ENCODE data around the gene DERL2.
A peak's percentile ranks its signal among the peaks of the same experiment; 100 is the strongest.

Gene DERL2

GRCh38 chr17:5500589-5501391, 14.8 kb upstream of the DERL2 start:
- DNase-seq: peak; percentile 86

GRCh38 chr17:5500247-5500588, 14.2 kb upstream of the DERL2 start:
- DNase-seq: no peak

GRCh38 chr17:5499476-5500231, 13.7 kb upstream of the DERL2 start:
- DNase-seq: no peak

GRCh38 chr17:5492970-5493369, 7.0 kb upstream of the DERL2 start:
- no peak for DNase-seq

GRCh38 chr17:5488752-5489151, 2.8 kb upstream of the DERL2 start:
- no peak for DNase-seq

GRCh38 chr17:5486206-5487124, 487 bp upstream of the DERL2 start, which contains the start of gene MIS12:
Gene MIS12, plus strand, starts transcription at chr17:5486566. Its CDS starts 2,297 bp downstream, at chr17:5488863.
- peak; percentile 99 for DNase-seq

- DNase-seq: no peak
Measured at GRCh38 chr17:5481451-5481850, 4.5 kb downstream of the DERL2 start.

GRCh38 chr17:5480962-5481361, 5.0 kb downstream of the DERL2 start:
- DNase-seq: no peak

GRCh38 chr17:5478992-5479391, 7.0 kb downstream of the DERL2 start:
- no peak for DNase-seq

GRCh38 chr17:5473906-5474305, 12.1 kb downstream of the DERL2 start:
- DNase-seq: no peak

- DNase-seq: no peak
Measured at GRCh38 chr17:5472511-5472910, 13.5 kb downstream of the DERL2 start.

GRCh38 chr17:5468075-5468473, 17.9 kb downstream of the DERL2 start:
- no peak for DNase-seq

GRCh38 chr17:5467416-5467815, 18.6 kb downstream of the DERL2 start:
- no peak for DNase-seq

GRCh38 chr17:5466295-5466694, 19.7 kb downstream of the DERL2 start:
- no peak for DNase-seq

GRCh38 chr17:5464717-5465507, 21.1 kb downstream of the DERL2 start:
- no peak for DNase-seq

- no peak for DNase-seq
Measured at GRCh38 chr17:5446786-5447185, 39.2 kb downstream of the DERL2 start.

GRCh38 chr17:5444209-5444608, 41.8 kb downstream of the DERL2 start:
- DNase-seq: no peak

GRCh38 chr17:5443728-5444127, 42.2 kb downstream of the DERL2 start:
- DNase-seq: no peak

- no peak for DNase-seq
Measured at GRCh38 chr17:5439446-5439764, 46.6 kb downstream of the DERL2 start.

GRCh38 chr17:5438716-5439445, 47.1 kb downstream of the DERL2 start, which contains the start of gene C1QBP:
Gene C1QBP, minus strand, starts transcription at chr17:5439155. Its CDS starts 82 bp downstream, at chr17:5439073.
- peak; percentile 90 for DNase-seq

- DNase-seq: no peak
Measured at GRCh38 chr17:5437721-5438317, 48.2 kb downstream of the DERL2 start.
